ACC112 (cell line): ENCODE results near the gene MMP13.
"Not testable (repeated sequence)": the region's sequence is repeated elsewhere in the genome, so short reads cannot be mapped to it uniquely, and the experiment has no call there.

ENCODE experiments used
- H2AFZ ChIP-seq: fragments of 200-600 bp; sonication (generic); one replicate; pipeline ENCODE4 v1.6.0; 2017; ENCODE audit warnings: antibody characterized with exemption, low read length; ENCODE audit not compliant: unreplicated experiment
- H3K27ac ChIP-seq: fragments of 200-600 bp; sonication (generic); 2 replicates; pipeline ENCODE4 v1.5.1; 2014; ENCODE audit warnings: low read depth, mild to moderate bottlenecking, antibody characterized with exemption, low read length, moderate library complexity
- H3K27me3 ChIP-seq: fragments of 200-600 bp; sonication (generic); 2 replicates; pipeline ENCODE4 v1.6.1; 2014; ENCODE audit warnings: mild to moderate bottlenecking, antibody characterized with exemption, low read length, moderate library complexity, mixed read lengths; ENCODE audit not compliant: insufficient read depth
- H3K36me3 ChIP-seq: fragments of 200-600 bp; sonication (generic); 2 replicates; pipeline ENCODE4 v1.6.1; 2016; ENCODE audit warnings: mild to moderate bottlenecking, antibody characterized with exemption, low read length, moderate library complexity, mixed read lengths; ENCODE audit not compliant: insufficient read depth
- H3K4me1 ChIP-seq: fragments of 200-600 bp; sonication (generic); one replicate; pipeline ENCODE4 v1.6.1; 2016; ENCODE audit warnings: low read length, mixed read lengths; ENCODE audit not compliant: insufficient read depth, unreplicated experiment, control insufficient read depth
- H3K4me3 ChIP-seq: fragments of 200-600 bp; sonication (generic); 2 replicates; pipeline ENCODE4 v1.5.1; 2014; ENCODE audit warnings: mild to moderate bottlenecking, low read depth, low read length
- H3K79me2 ChIP-seq: fragments of 200-600 bp; sonication (generic); one replicate; pipeline ENCODE4 v1.6.0; 2016; ENCODE audit warnings: low read length; ENCODE audit not compliant: control insufficient read depth, unreplicated experiment, insufficient read depth

Gene MMP13

GRCh38 chr11:102955624-102956023, at the start of gene MMP13:
Gene MMP13 (minus strand): TSS chr11:102955732. CDS start chr11:102955705, 27 bp downstream.
- Histone ChIP-seq H3K36me3 (no peaks in the 10 kb centered on the region), H3K27me3 (no peaks in the 10 kb centered on the region), H3K4me3 (no peak within 1 kb of the TSS), H3K27ac (no peak within 1 kb of the TSS), H3K79me2 (no peaks in the 10 kb centered on the region), H2AFZ (no peak within 1 kb of the TSS), H3K4me1 (peaks cover 7% of the 10 kb centered on the region)

GRCh38 chr11:103004234-103004633, 48.7 kb upstream of the MMP13 start:
- not testable (repeated sequence) for H3K4me1 ChIP-seq, H2AFZ ChIP-seq

GRCh38 chr11:102994105-102994504, 38.6 kb upstream of the MMP13 start:
- no peak overlapping the region for H2AFZ ChIP-seq
- H3K79me2 ChIP-seq = no peaks in the 10 kb centered on the region
- H3K4me1 ChIP-seq = peaks cover 14% of the 10 kb centered on the region
- no peaks in the 10 kb centered on the region for H3K27me3 ChIP-seq
- H3K36me3 ChIP-seq = no peaks in the 10 kb centered on the region
- H3K4me3 ChIP-seq = no peak overlapping the region
- no peak overlapping the region for H3K27ac ChIP-seq

More at GRCh38 chr11:103004234-103004633, 48.7 kb upstream of the MMP13 start:
- H3K27ac ChIP-seq, H3K79me2 ChIP-seq, H3K4me3 ChIP-seq, H3K27me3 ChIP-seq, H3K36me3 ChIP-seq: not testable (repeated sequence)

- H3K36me3 ChIP-seq = no peaks in the 10 kb centered on the region
- no peak overlapping the region for H3K4me3 ChIP-seq
- H3K27ac ChIP-seq = no peak overlapping the region
Measured at GRCh38 chr11:102991776-102992175, 36.2 kb upstream of the MMP13 start.

GRCh38 chr11:102990145-102990544, 34.6 kb upstream of the MMP13 start:
- H3K4me3 ChIP-seq = no peak overlapping the region
- no peak overlapping the region for H3K27ac ChIP-seq
- H2AFZ ChIP-seq = no peak overlapping the region
- H3K4me1 ChIP-seq = peaks cover 9% of the 10 kb centered on the region
- H3K79me2 ChIP-seq = no peaks in the 10 kb centered on the region
- no peaks in the 10 kb centered on the region for H3K27me3 ChIP-seq
- no peaks in the 10 kb centered on the region for H3K36me3 ChIP-seq

More at GRCh38 chr11:102991776-102992175, 36.2 kb upstream of the MMP13 start:
- Histone ChIP-seq H3K79me2 (no peaks in the 10 kb centered on the region), H2AFZ (no peak overlapping the region), H3K27me3 (no peaks in the 10 kb centered on the region), H3K4me1 (peaks cover 13% of the 10 kb centered on the region)

GRCh38 chr11:102989379-102990047, 34.0 kb upstream of the MMP13 start:
- H3K79me2 ChIP-seq = no peaks in the 10 kb centered on the region
- no peaks in the 10 kb centered on the region for H3K36me3 ChIP-seq
- no peak overlapping the region for H3K4me3 ChIP-seq
- peaks cover 9% of the 10 kb centered on the region for H3K4me1 ChIP-seq
- H2AFZ ChIP-seq = no peak overlapping the region
- no peak overlapping the region for H3K27ac ChIP-seq
- no peaks in the 10 kb centered on the region for H3K27me3 ChIP-seq

GRCh38 chr11:102986815-102987214, 31.3 kb upstream of the MMP13 start:
- Histone ChIP-seq H3K4me1 (peaks cover 10% of the 10 kb centered on the region), H3K4me3 (no peak overlapping the region), H3K36me3 (no peaks in the 10 kb centered on the region), H3K79me2 (no peaks in the 10 kb centered on the region), H3K27ac (no peak overlapping the region), H3K27me3 (no peaks in the 10 kb centered on the region), H2AFZ (no peak overlapping the region)

- Histone ChIP-seq H3K27me3 (no peaks in the 10 kb centered on the region), H3K79me2 (no peaks in the 10 kb centered on the region), H3K27ac (no peak overlapping the region), H3K4me1 (peaks cover 16% of the 10 kb centered on the region), H2AFZ (no peak overlapping the region), H3K36me3 (no peaks in the 10 kb centered on the region), H3K4me3 (no peak overlapping the region)
Measured at GRCh38 chr11:102985850-102986249, 30.3 kb upstream of the MMP13 start.

GRCh38 chr11:102983486-102983885, 28.0 kb upstream of the MMP13 start:
- H3K36me3 ChIP-seq = no peaks in the 10 kb centered on the region
- no peak overlapping the region for H3K4me3 ChIP-seq
- peaks cover 16% of the 10 kb centered on the region for H3K4me1 ChIP-seq
- no peak overlapping the region for H3K27ac ChIP-seq
- no peaks in the 10 kb centered on the region for H3K79me2 ChIP-seq
- no peaks in the 10 kb centered on the region for H3K27me3 ChIP-seq
- no peak overlapping the region for H2AFZ ChIP-seq

- no peak overlapping the region for H3K27ac ChIP-seq
- no peaks in the 10 kb centered on the region for H3K36me3 ChIP-seq
- H3K79me2 ChIP-seq = no peaks in the 10 kb centered on the region
- H3K27me3 ChIP-seq = no peaks in the 10 kb centered on the region
- H3K4me3 ChIP-seq = peak overlapping the region; percentile 58; the same call in 1 of the 2 replicates
- peaks cover 10% of the 10 kb centered on the region for H3K4me1 ChIP-seq
- peak overlapping the region; percentile 31 for H2AFZ ChIP-seq
Measured at GRCh38 chr11:102981324-102981910, 25.9 kb upstream of the MMP13 start.
